DMS53 (cell line): ENCODE measurements around the gene RMDN2.

ENCODE experiments used
- DNase-seq: peaks from one replicate; lab custom pipeline; 2025; lab: John Stamatoyannopoulos, UW

Gene RMDN2

GRCh38 chr2:38045811-38046210 lies 120.7 kb downstream of the RMDN2 start:
- DNase-seq: no peak

DNA sequence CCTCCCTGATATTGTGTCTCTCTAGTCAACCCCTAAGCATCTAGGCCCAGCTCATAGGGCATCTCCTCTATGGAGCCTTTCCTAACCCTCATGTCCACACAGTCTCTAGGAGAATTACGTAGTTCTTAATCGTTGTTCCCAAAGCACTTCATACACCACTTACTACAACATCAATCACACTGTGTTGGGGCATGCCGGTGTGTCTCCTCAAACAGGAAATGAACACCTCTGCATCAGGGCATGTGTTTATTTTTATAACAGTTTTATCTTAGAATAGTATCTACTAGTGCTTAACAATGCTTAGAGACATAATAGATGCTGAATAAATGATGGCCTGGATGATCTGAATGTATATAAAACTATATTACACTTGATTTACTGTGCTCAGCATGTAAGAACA lies 131.1 kb downstream of the RMDN2 start:
- DNase-seq: no peak

- DNase-seq: no peak
Measured at GRCh38 chr2:38057651-38058410, 132.7 kb downstream of the RMDN2 start.

DNA sequence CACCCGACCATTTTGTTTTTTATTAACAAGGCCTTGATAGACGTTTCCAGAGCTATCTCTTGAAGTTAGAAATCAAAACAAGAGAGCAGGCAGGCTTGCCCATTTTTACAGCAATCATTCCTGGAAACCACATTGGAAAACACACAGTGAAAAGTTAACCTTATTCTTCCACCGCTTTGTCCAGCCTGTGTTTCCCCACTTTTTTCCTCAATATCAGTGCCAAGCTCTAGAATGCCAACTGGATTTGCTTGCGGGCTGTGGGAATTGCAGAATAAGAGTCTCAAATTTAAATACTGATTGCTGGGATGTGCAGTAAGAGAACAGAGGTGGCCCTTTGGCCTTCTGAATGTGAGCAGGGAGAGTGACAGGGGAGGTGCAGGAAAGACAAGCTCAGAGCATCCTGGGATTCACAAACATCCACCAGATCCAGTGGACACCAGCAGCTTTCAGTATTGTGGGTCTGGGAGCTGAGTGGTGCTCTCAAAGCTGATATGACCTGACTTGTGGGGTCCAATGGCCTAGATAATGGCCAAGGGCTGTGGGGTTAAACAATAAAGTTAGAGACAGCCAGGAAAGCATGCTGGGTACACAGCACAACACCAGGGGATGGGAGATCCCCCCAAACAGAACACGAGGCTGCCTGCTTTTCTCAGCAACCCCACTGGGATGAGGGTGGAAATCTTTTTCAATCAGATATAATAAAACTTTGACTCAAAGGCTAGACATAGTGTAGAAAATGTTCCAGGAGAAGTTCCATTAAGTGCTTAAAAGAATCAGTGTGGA lies 135.3 kb downstream of the RMDN2 start:
- no peak for DNase-seq

GRCh38 chr2:38064801-38065501 lies 139.9 kb downstream of the RMDN2 start:
- DNase-seq: no peak

GRCh38 chr2:38065502-38066135 lies 140.5 kb downstream of the RMDN2 start:
- DNase-seq: no peak

GRCh38 chr2:38066421-38067115 lies 141.5 kb downstream of the RMDN2 start:
- no peak for DNase-seq
